ENCODE data around the gene MOCS2. TPM values are rescaled to one million over a fixed set of nuclear protein-coding genes. Genes with fewer than 3 reads are reported as not detected.

Gene MOCS2, protein sequence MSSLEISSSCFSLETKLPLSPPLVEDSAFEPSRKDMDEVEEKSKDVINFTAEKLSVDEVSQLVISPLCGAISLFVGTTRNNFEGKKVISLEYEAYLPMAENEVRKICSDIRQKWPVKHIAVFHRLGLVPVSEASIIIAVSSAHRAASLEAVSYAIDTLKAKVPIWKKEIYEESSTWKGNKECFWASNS
- total RNA-seq: 33.0 TPM
- long read RNA-seq, transcript MOCS2-203 (7 exons, 1,337 nt): major isoform, 37 of 45 reads
- long read RNA-seq, partial matches to known transcripts: 4 of 45 reads
- long read RNA-seq, other reads (novel, unspliced or antisense): 2 of 45 reads

DNA sequence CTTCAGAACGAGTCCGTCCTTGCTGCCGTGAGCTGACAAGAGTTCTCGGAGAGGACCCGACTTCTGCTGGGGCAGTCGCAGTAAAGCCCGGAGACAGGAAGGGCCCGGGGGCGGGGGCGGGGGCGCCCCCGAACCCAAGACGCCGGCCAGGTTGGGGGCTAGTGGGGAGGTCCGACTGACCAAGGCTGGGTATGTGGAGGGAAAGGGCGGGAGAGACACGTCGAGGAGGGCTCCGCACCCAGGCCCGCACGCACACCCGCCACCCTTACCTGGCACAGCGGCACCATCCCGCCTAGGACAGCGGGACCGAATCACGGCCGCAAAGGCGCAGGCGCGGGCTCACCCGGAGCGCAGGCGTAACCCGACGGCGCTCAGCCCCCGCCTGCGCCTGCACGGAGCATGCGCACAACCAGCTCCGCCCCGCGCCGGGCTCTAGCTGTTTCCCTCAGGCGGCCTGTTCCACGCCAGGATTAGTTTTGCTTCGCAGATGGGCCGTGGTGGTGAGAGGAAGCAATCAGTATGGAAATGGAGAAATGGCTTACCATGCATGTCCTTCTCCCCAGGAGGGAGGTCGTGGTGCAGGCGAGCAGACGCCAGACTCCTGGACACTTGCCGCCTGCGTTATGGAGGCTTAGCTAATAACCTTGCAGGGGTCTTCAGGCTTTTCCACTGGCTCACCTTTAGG, at the start of gene MOCS2:
TSS of gene MOCS2 (minus strand) at position 315 of the 685 bp plus-strand sequence. CDS start 2,583 bp downstream, outside the sequence.
- H3K4me3 ChIP-seq: peak within 1 kb of the TSS; percentile 81
- ATAC-seq: peak; percentile 100
- H3K27ac ChIP-seq: peak within 1 kb of the TSS; percentile 77
- H3K4me1 ChIP-seq: peaks cover 8% of the 10 kb centered on the region
- TF ChIP-seq, protein P1, sequence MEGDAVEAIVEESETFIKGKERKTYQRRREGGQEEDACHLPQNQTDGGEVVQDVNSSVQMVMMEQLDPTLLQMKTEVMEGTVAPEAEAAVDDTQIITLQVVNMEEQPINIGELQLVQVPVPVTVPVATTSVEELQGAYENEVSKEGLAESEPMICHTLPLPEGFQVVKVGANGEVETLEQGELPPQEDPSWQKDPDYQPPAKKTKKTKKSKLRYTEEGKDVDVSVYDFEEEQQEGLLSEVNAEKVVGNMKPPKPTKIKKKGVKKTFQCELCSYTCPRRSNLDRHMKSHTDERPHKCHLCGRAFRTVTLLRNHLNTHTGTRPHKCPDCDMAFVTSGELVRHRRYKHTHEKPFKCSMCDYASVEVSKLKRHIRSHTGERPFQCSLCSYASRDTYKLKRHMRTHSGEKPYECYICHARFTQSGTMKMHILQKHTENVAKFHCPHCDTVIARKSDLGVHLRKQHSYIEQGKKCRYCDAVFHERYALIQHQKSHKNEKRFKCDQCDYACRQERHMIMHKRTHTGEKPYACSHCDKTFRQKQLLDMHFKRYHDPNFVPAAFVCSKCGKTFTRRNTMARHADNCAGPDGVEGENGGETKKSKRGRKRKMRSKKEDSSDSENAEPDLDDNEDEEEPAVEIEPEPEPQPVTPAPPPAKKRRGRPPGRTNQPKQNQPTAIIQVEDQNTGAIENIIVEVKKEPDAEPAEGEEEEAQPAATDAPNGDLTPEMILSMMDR (IDR thresholded peaks at IDR 0.05): no peak
- peak; percentile 96 for DNase-seq
- intact Hi-C loops (cut with DNase I): no loop called here
- no peaks in the 10 kb centered on the region for H3K27me3 ChIP-seq
- H3K36me3 ChIP-seq: peaks cover 4% of the 10 kb centered on the region
- no peaks in the 10 kb centered on the region for H3K9me3 ChIP-seq

DNA sequence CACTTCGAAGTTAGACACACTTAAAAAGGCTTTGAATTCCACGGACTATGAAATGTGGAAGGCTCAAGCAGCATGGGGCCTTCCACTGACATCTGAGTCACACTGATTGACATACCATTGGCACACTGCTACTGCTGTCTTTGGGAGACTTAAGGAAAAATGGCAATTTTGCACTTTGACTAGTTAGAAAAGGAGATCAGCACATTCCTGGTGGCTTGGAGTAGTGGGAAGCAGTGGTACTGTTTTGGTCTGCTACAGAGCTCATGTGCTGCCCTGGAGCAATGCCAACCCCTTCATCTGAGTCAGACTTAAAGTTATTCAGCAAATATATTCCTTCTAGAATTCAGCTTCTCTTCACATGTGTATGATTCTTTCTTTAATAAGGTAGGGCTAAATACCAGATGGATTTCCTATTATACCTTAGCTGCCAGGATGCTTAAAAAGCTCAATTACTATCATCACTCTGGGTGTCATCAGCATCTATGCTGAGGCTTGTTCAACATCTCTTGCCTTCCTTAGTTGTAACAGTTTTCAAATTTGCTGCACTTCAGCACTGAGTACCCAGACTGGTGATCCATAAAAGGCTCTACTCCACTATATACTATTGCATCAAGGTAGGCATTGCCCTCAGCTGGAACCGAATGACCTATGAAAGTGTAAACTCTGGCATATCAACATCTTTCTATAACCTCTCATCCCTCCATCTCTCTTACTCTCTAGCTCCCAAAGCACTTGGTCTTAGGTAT, 42.3 kb upstream of the MOCS2 start:
- intact Hi-C loops (cut with DNase I): no loop called here
- no peak overlapping the region for H3K27ac ChIP-seq
- H3K36me3 ChIP-seq: no peaks in the 10 kb centered on the region
- TF ChIP-seq, protein P1 (IDR thresholded peaks at IDR 0.05): no peak
- DNase-seq: no peak
- no peaks in the 10 kb centered on the region for H3K4me1 ChIP-seq
- no peak overlapping the region for H3K4me3 ChIP-seq
- no peaks in the 10 kb centered on the region for H3K27me3 ChIP-seq
- no peak for ATAC-seq
- no peaks in the 10 kb centered on the region for H3K9me3 ChIP-seq

DNA sequence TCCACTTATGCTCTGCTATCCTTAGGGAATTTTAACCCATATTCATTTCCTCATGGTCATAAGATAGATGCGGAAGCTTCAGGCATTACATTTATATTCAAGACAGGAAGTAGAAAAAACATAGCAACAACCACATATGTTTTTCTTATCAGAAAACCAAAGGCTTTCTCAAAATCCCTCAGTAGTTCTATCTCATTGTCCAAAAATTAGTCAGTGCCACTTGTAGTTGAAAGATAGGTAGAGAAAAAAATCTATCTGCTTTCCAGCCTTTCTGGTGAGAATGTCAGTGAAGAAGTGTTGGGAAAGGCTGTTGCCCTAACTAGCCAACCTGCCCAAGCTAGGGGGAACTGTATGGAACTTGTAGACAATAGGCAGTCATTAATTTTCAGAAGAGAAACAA, 23.5 kb upstream of the MOCS2 start:
- Histone ChIP-seq H3K9me3 (no peaks in the 10 kb centered on the region), H3K36me3 (no peaks in the 10 kb centered on the region), H3K27ac (no peak overlapping the region), H3K4me1 (no peaks in the 10 kb centered on the region), H3K27me3 (no peaks in the 10 kb centered on the region), H3K4me3 (no peak overlapping the region)
- DNase-seq: no peak
- TF ChIP-seq, protein P1 (IDR thresholded peaks at IDR 0.05): no peak
- no peak for ATAC-seq
- intact Hi-C loops (cut with DNase I): no loop called here

DNA sequence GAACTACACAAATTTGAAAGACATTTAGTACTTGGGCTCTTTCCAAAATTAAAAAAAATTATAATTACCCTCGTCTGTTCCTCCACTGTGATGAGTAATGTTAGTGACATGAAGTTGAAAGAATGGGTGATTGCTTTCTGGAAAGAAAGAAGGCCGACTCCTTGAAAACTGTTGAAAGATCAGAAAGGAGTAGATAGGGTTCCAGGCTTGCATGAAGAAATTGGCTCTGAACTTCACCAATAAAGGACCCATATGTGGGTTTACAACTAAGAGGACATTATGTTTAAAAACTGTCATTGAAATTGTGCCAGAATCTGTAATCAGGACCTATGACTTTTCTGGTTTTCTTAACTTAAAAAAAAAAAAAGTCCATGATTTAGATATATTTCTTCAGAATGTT, 20.7 kb upstream of the MOCS2 start:
- H3K36me3 ChIP-seq: no peaks in the 10 kb centered on the region
- TF ChIP-seq, protein P1 (IDR thresholded peaks at IDR 0.05): no peak

DNA sequence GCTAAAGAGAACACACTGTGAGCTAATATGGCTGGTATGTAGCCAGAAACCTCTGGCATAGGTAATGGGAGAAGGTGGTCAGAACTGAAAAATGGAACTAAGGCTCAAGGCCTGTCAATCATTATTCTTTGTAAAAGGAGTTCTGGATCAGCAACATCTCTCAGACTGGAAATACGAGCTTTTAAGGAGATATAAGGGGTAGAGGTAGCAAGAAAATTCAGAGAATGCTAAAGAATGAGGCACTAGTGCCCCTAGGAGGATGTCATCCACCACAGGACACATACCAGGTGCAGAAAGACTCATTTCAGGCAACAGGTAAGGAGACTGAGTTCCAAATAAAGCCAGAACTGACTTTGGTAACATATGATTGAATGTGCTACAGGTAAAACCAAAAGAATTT, 18.9 kb upstream of the MOCS2 start:
- ATAC-seq: no peak
- no peak for DNase-seq
- H3K27me3 ChIP-seq: no peaks in the 10 kb centered on the region
- no peak overlapping the region for H3K27ac ChIP-seq
- no peaks in the 10 kb centered on the region for H3K36me3 ChIP-seq
- TF ChIP-seq, protein P1 (IDR thresholded peaks at IDR 0.05): no peak
- no peak overlapping the region for H3K4me3 ChIP-seq
- intact Hi-C loops (cut with DNase I): no loop called here
- H3K4me1 ChIP-seq: no peaks in the 10 kb centered on the region
- H3K9me3 ChIP-seq: no peaks in the 10 kb centered on the region

More for the DNA sequence above, 20.7 kb upstream of the MOCS2 start:
- H3K4me1 ChIP-seq: no peaks in the 10 kb centered on the region
- no peak overlapping the region for H3K4me3 ChIP-seq
- intact Hi-C loops (cut with DNase I): no loop called here
- ATAC-seq (no peak), DNase-seq (no peak)
- no peaks in the 10 kb centered on the region for H3K27me3 ChIP-seq
- no peaks in the 10 kb centered on the region for H3K9me3 ChIP-seq
- no peak overlapping the region for H3K27ac ChIP-seq

All from upper lobe of right lung (tissue), 1 donor.